ENCODE data around the gene FAM131C.

GRCh38 chr1:16083486-16083885 is 10.0 kb upstream of the FAM131C start:
- no peak for TF ChIP-seq CTCF (optimal IDR thresholded peaks at IDR 0.05 in 1 of 3, IDR thresholded peaks at IDR 0.05 in 1 of 3, conservative IDR thresholded peaks at IDR 0.05 in 1 of 3; ENCODE audit: extremely low read depth in 1 of 3, insufficient read depth in 2 of 3, low read length in 3 of 3)
- no peak for TF ChIP-seq EZH2 (IDR thresholded peaks at IDR 0.05; ENCODE audit: low read length)
